ENCODE data around the gene OPA1. TPM values are rescaled to one million over a fixed set of nuclear protein-coding genes. Genes with fewer than 3 reads are reported as not detected.

The OPA1 gene
- total RNA-seq, 1 experiment from 2014 or later = 72.0 TPM

DNA sequence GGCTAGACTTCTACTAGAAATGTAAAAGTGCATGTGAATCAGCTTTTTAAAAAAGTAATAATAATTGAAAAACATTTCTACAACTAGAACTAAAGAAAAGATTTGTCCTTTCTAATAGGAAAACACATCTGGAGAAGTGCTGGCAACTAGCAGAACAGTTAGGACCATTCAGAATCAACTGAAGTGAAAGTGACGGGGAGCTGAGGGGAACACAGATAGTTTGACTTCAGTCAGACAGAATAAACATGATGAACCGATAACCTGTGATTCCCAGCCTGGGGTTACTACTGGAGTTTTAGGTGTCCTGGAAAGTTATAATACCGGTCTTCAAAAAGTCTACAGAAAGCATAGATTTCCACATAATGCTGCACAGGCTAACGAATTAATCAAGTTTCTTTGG, 28.1 kb downstream of the OPA1 start:
- Histone ChIP-seq H3K79me2 (ENCODE audit: insufficient read depth, low read length) (peaks cover 31% of the 10 kb centered on the region), H3K4me2 (ENCODE audit: low read length) (no peak overlapping the region), H3K4me1 (ENCODE audit: control insufficient read depth in 1 of 2, insufficient read depth in 2 of 2, low read length in 2 of 2) (no peaks in the 10 kb centered on the region), H2AFZ (ENCODE audit: low read depth, low read length, poor library complexity, severe bottlenecking) (no peak overlapping the region), H3K27me3 (ENCODE audit: insufficient read depth, low read length) (no peaks in the 10 kb centered on the region), H3K36me3 (ENCODE audit: control insufficient read depth in 1 of 2, insufficient read depth in 2 of 2, low read length in 2 of 2) (peaks cover 12 to 27% of the 10 kb centered on the region in 2 experiments), H4K20me1 (ENCODE audit: insufficient read depth) (no peaks in the 10 kb centered on the region), H3K9me3 (ENCODE audit: control insufficient read depth in 1 of 2, insufficient read depth in 1 of 2, low read depth in 1 of 2, low read length in 2 of 2) (no peaks in the 10 kb centered on the region), H3K9ac (ENCODE audit: low read length) (no peak overlapping the region), H3K9me2 (ENCODE audit: insufficient read depth) (no peaks in the 10 kb centered on the region), H3K27ac (ENCODE audit: low read depth, low read length) (no peak overlapping the region), H3K4me3 (replicated peaks in 1 of 2; ENCODE audit: low read depth in 1 of 2, low read length in 2 of 2) (no peak overlapping the region)
- ATAC-seq (no peak), DNase-seq (ENCODE audit: low read depth, low spot score) (no peak)
- ChIA-PET RAD21 (ENCODE audit: low non-redundant PET in 1 of 2, low total read pairs in 2 of 2, uncharacterized antibody in 2 of 2, unreplicated experiment in 2 of 2) (no interaction called here), CTCF (no interaction called here), POLR2A (no interaction called here)
- no TSS peak for BruUV-seq (replicated peaks)
- intact Hi-C loops (cut with micrococcal nuclease) = no loop called here
- no peak for TF ChIP-seq YY1 (IDR thresholded peaks at IDR 0.05; ENCODE audit: extremely low read depth, insufficient replicate concordance, low read depth, low read length)
- TF ChIP-seq TCF7L2 (IDR thresholded peaks at IDR 0.05; ENCODE audit: borderline replicate concordance, extremely low read depth, insufficient read depth, insufficient read length) = no peak
- no peak for TF ChIP-seq CBX3 (IDR thresholded peaks at IDR 0.05; ENCODE audit: low read depth)
- TF ChIP-seq POLR2A (IDR thresholded peaks at IDR 0.05; ENCODE audit: borderline replicate concordance, extremely low read depth, insufficient read depth, insufficient read length) = no peak
- no peak for TF ChIP-seq RAD21 (IDR thresholded peaks at IDR 0.05; ENCODE audit: low read depth)
- TF ChIP-seq JUND (IDR thresholded peaks at IDR 0.05) = no peak
- TF ChIP-seq EZH2phosphoT487 (IDR thresholded peaks at IDR 0.05; ENCODE audit: borderline replicate concordance) = no peak
- TF ChIP-seq EZH2 (IDR thresholded peaks at IDR 0.05) = no peak
- no peak for TF ChIP-seq MAX (IDR thresholded peaks at IDR 0.05)
- TF ChIP-seq CEBPB (IDR thresholded peaks at IDR 0.05; ENCODE audit: low read depth) = no peak
- no peak for TF ChIP-seq ZFX (IDR thresholded peaks at IDR 0.05)
- TF ChIP-seq, protein P1, sequence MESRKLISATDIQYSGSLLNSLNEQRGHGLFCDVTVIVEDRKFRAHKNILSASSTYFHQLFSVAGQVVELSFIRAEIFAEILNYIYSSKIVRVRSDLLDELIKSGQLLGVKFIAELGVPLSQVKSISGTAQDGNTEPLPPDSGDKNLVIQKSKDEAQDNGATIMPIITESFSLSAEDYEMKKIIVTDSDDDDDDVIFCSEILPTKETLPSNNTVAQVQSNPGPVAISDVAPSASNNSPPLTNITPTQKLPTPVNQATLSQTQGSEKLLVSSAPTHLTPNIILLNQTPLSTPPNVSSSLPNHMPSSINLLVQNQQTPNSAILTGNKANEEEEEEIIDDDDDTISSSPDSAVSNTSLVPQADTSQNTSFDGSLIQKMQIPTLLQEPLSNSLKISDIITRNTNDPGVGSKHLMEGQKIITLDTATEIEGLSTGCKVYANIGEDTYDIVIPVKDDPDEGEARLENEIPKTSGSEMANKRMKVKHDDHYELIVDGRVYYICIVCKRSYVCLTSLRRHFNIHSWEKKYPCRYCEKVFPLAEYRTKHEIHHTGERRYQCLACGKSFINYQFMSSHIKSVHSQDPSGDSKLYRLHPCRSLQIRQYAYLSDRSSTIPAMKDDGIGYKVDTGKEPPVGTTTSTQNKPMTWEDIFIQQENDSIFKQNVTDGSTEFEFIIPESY (IDR thresholded peaks at IDR 0.05; ENCODE audit: extremely low read depth, insufficient replicate concordance, low read length) = no peak
- TF ChIP-seq CTCF (IDR thresholded peaks at IDR 0.05 in 2 of 3, conservative IDR thresholded peaks at IDR 0.05 in 1 of 3; ENCODE audit: borderline replicate concordance in 1 of 3, insufficient read depth in 1 of 3, low read depth in 2 of 3, low read length in 2 of 3) = no peak

Data from HCT116 (cell line).